Activated CD4-positive, alpha-beta T cell treated with anti-CD3 and anti-CD28 coated beads for 4 hours (primary cell): Measurements from ENCODE around the gene ST8SIA2.

ENCODE experiments used
- DNase-seq, 2 donors: peaks; one replicate each; pipeline ENCODE4 v3.0.0-alpha.2; 2020

The ST8SIA2 gene

GRCh38 chr15:92393071-92393979, at the start of gene ST8SIA2:
Gene ST8SIA2 (plus strand): TSS chr15:92393881. CDS start chr15:92394065, 184 bp downstream.
- no peak for DNase-seq

- DNase-seq = no peak
Observed at GRCh38 chr15:92343924-92344643, 49.6 kb upstream of the ST8SIA2 start.

- no peak for DNase-seq
Observed at GRCh38 chr15:92346063-92346462, 47.6 kb upstream of the ST8SIA2 start.

- no peak for DNase-seq
Observed at GRCh38 chr15:92355307-92355706, 38.4 kb upstream of the ST8SIA2 start.

GRCh38 chr15:92361321-92362000, 32.2 kb upstream of the ST8SIA2 start:
- DNase-seq = no peak

GRCh38 chr15:92362001-92362350, 31.7 kb upstream of the ST8SIA2 start:
- no peak for DNase-seq

GRCh38 chr15:92365084-92365483, 28.6 kb upstream of the ST8SIA2 start:
- no peak for DNase-seq

- DNase-seq = no peak
Observed at GRCh38 chr15:92365906-92366305, 27.8 kb upstream of the ST8SIA2 start.

GRCh38 chr15:92366381-92366780, 27.3 kb upstream of the ST8SIA2 start:
- DNase-seq = no peak

- DNase-seq = no peak
Observed at GRCh38 chr15:92375057-92375456, 18.6 kb upstream of the ST8SIA2 start.

GRCh38 chr15:92376109-92376508, 17.6 kb upstream of the ST8SIA2 start:
- no peak for DNase-seq

- no peak for DNase-seq
Observed at GRCh38 chr15:92377083-92377789, 16.4 kb upstream of the ST8SIA2 start.

GRCh38 chr15:92383519-92384324, 10.0 kb upstream of the ST8SIA2 start:
- no peak for DNase-seq

GRCh38 chr15:92384381-92384780, 9.3 kb upstream of the ST8SIA2 start:
- DNase-seq = no peak

GRCh38 chr15:92385096-92385495, 8.6 kb upstream of the ST8SIA2 start:
- DNase-seq = no peak

- DNase-seq = no peak
Observed at GRCh38 chr15:92391640-92392039, 2.0 kb upstream of the ST8SIA2 start.

- DNase-seq = no peak
Observed at GRCh38 chr15:92392462-92392861, 1.2 kb upstream of the ST8SIA2 start.

- no peak for DNase-seq
Observed at GRCh38 chr15:92393980-92394308, 263 bp downstream of the ST8SIA2 start.

GRCh38 chr15:92394309-92395097, 822 bp downstream of the ST8SIA2 start:
- no peak for DNase-seq

- DNase-seq = no peak
Observed at GRCh38 chr15:92395098-92395635, 1.5 kb downstream of the ST8SIA2 start.
